Stimulated activated CD8-positive, alpha-beta memory T cell treated with anti-CD3 and anti-CD28 coated beads, Interleukin-12 subunit alpha, Interleukin-12 subunit beta, amount 100 ng/mL, for 1 hour (primary cell): ENCODE measurements around the gene TMCO4.

Experiments used
- DNase-seq: peaks from one replicate; pipeline ENCODE4 v3.0.0-alpha.2; 2020; ENCODE audit warnings: low read depth

The TMCO4 gene

GRCh38 chr1:19684677-19685076, 115.0 kb downstream of the TMCO4 start:
- DNase-seq: no peak

- DNase-seq: no peak
Observed at GRCh38 chr1:19683351-19683750, 116.4 kb downstream of the TMCO4 start.

GRCh38 chr1:19682901-19683300, 116.8 kb downstream of the TMCO4 start:
- DNase-seq: no peak

GRCh38 chr1:19682257-19682656, 117.5 kb downstream of the TMCO4 start:
- no peak for DNase-seq

DNA sequence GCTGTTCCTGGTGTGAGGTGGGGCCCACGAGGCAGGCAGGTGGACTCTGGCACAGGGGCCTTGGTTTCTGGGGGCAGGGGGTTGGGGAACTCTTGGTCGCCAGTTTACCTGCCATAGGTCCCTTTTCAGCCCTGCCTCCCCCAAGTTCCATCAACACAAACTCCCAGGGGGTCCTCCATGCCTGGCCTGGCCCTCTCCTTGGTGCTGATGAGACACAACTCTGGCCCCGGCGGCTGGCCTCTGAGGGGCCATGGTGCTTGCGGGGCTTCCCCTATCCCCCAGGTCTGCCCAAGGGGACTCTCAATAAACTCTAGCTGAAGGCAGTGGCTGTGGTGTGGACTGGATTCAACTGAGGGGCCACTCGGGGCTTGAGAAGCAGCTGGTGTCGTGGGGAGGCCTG, 119.1 kb downstream of the TMCO4 start:
- DNase-seq: no peak

- DNase-seq: no peak
Observed at GRCh38 chr1:19679691-19680090, 120.0 kb downstream of the TMCO4 start.

GRCh38 chr1:19678931-19679453, 120.7 kb downstream of the TMCO4 start:
- no peak for DNase-seq

- DNase-seq: no peak
Observed at GRCh38 chr1:19678493-19678892, 121.2 kb downstream of the TMCO4 start.

DNA sequence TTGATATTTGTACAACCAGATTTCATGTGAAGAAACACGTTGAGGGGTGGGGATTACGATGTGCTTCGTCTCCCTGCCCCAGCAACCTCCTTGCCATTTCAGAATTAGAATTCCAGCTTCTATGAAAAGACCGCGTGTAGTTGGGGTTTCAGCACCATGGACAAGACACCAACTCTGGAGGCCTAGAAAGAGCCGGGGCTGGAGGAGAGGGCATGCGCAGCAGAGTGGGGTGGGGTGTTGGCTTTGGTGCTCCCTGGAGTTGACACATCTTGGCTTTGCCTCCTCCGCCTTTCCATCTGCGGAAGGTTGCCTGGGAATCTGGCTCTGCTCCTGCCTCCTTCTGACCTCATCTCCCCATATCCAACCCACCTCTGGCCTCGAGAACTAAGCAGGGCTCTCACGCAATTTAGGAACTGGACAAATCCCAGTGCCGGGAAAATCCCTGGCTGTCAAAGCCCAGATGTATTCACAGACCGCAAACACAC, 123.2 kb downstream of the TMCO4 start:
- no peak for DNase-seq

- no peak for DNase-seq
Observed at GRCh38 chr1:19675797-19676196, 123.9 kb downstream of the TMCO4 start.

GRCh38 chr1:19672237-19672636, 127.5 kb downstream of the TMCO4 start:
- DNase-seq: no peak

GRCh38 chr1:19670787-19671186, 128.9 kb downstream of the TMCO4 start:
- DNase-seq: no peak

DNA sequence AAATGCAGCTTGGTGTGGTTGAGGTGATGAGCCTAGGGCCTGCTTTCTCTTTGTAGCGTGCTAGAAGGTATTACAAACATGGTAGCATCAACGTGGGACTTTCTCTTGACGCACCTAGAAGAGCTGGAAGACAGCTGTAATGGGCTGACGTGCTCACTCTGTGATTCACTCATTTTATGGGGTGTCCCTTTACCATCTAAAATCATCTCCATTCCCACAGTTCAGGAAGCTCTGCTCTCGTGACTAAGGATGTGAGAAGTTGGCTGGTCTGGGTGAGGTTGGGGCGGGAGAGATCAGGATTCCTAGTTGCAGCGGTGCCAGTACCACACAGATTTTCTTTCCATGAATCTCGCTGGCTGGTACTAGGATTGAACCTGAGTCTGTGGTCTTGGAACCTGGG, 130.8 kb downstream of the TMCO4 start:
- no peak for DNase-seq

DNA sequence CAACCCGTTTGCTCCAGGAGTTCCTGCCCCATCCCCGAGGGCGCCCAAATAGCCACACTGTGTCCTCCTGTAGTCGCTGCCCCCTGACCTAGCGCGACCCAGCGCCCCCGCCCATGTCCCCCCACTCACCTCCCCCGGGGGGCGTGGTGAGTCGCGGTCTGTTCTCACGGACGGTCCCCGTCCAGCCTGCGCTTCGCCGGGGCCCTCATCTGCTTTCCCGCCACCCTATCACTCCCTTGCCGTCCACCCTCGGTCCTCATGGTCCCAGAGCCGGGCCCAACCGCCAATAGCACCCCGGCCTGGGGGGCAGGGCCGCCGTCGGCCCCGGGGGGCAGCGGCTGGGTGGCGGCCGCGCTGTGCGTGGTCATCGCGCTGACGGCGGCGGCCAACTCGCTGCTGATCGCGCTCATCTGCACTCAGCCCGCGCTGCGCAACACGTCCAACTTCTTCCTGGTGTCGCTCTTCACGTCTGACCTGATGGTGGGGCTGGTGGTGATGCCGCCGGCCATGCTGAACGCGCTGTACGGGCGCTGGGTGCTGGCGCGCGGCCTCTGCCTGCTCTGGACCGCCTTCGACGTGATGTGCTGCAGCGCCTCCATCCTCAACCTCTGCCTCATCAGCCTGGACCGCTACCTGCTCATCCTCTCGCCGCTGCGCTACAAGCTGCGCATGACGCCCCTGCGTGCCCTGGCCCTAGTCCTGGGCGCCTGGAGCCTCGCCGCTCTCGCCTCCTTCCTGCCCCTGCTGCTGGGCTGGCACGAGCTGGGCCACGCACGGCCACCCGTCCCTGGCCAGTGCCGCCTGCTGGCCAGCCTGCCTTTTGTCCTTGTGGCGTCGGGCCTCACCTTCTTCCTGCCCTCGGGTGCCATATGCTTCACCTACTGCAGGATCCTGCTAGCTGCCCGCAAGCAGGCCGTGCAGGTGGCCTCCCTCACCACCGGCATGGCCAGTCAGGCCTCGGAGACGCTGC, 133.9 kb downstream of the TMCO4 start:
- DNase-seq: no peak

GRCh38 chr1:19665186-19665495, 134.6 kb downstream of the TMCO4 start:
- no peak for DNase-seq

DNA sequence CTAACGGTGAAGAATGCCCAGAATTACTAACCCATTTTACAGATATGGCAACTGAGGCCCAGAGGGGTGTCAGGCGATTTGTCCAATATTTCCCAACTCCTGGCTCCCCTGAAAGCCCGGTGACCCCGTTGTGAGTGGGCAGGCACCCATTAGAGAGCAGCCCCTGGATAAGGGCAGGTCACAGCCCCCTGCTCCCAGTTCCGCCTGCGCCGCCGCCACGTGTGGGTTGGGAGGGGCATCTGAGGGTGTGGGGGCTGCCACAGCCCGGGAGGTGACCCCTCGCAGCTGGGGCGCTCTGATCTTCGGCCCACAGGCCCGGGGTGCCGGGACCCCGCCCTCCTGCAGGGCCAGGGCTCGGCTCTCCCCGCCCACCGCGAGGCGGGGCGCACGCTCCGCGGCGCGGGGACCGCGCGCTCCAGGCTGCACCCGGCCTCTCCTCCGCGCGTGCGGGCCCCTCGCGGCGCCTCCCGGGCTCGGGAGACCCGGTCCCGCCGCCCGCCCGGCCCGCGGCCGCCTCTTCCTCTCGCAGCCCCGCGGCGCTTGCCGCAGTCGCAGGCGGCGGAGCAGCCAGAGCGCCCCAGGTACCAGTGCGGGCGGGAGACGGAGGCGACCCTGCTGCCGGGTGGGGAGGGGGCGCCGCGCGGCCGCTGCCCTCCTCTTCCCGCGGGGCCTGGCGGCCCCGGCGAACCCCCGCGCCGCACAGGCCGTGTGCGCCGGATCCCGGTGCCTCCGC, 135.1 kb downstream of the TMCO4 start, which contains the start of gene HTR6:
Gene HTR6 (plus strand): TSS at position 423 of the 733 bp plus-strand sequence. CDS start 879 bp downstream, outside the sequence.
- DNase-seq: no peak

- DNase-seq: no peak
Observed at GRCh38 chr1:19662313-19662712, 137.4 kb downstream of the TMCO4 start.

- DNase-seq: peak; percentile 31
Observed at GRCh38 chr1:19661721-19662228, 137.9 kb downstream of the TMCO4 start.

DNA sequence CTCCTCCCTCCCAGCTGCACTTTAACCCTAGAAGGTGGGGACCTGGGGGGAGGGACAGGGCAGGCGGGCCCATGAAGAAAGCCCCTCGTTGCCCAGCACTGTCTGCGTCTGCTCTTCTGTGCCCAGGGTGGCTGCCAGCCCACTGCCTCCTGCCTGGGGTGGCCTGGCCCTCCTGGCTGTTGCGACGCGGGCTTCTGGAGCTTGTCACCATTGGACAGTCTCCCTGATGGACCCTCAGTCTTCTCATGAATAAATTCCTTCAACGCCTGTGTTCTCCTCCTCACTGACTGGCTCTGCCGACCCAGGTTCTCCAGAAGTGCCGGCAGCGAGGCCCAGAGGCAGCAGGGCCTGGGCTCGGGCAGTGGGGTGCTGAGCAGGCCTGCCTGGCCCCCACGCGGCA, 141.5 kb downstream of the TMCO4 start:
- DNase-seq: no peak

GRCh38 chr1:19657511-19657910, 142.2 kb downstream of the TMCO4 start:
- no peak for DNase-seq

DNA sequence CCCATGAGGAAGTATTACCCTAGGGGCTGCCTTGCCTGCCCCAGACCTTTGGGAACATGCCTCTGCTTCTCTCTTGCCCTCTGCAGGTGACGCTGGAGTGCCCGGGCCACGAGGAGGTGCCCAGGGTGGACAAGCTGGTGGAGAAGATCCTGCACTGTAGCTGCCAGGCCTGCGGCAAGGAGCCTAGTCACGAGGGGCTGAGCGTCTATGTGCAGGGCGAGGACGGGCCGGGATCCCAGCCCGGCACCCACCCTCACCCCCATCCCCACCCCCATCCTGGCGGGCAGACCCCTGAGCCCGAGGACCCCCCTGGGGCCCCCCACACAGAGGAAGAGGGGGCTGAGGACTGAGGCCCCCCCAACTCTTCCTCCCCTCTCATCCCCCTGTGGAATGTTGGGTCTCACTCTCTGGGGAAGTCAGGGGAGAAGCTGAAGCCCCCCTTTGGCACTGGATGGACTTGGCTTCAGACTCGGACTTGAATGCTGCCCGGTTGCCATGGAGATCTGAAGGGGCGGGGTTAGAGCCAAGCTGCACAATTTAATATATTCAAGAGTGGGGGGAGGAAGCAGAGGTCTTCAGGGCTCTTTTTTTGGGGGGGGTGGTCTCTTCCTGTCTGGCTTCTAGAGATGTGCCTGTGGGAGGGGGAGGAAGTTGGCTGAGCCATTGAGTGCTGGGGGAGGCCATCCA, 142.8 kb downstream of the TMCO4 start:
- DNase-seq: no peak
